GM19468 (cell line): Measurements from ENCODE around the gene PRKCH.

Experiments used
- ATAC-seq: cut with Tn5 transposase; IDR thresholded peaks from one replicate; pipeline ENCODE4 v1.9.1; 2021; ENCODE audit warnings: mild to moderate bottlenecking, moderate library complexity, moderate number of reproducible peaks; ENCODE audit not compliant: unreplicated experiment; ENCODE audit errors: extremely low read depth

The PRKCH gene

GRCh38 chr14:61567838-61568571, 246.6 kb downstream of the PRKCH start:
- ATAC-seq, result no peak

- ATAC-seq, result peak; percentile 85
These were observed 247.2 kb downstream of the PRKCH start for GRCh38 chr14:61568572-61569011.

- no peak for ATAC-seq
These were observed 247.9 kb downstream of the PRKCH start for GRCh38 chr14:61569308-61569707.

- ATAC-seq, result no peak
These were observed 248.6 kb downstream of the PRKCH start for GRCh38 chr14:61569812-61570548.

GRCh38 chr14:61570549-61571290, 249.3 kb downstream of the PRKCH start:
- ATAC-seq, result no peak

GRCh38 chr14:61571917-61572316, 250.5 kb downstream of the PRKCH start:
- no peak for ATAC-seq

GRCh38 chr14:61573321-61573720, 251.9 kb downstream of the PRKCH start:
- no peak for ATAC-seq

- ATAC-seq, result no peak
These were observed 252.6 kb downstream of the PRKCH start for GRCh38 chr14:61573748-61574513.

- no peak for ATAC-seq
These were observed 253.1 kb downstream of the PRKCH start for GRCh38 chr14:61574514-61574807.

- no peak for ATAC-seq
These were observed 253.7 kb downstream of the PRKCH start for GRCh38 chr14:61575126-61575525.

- ATAC-seq, result no peak
These were observed 254.3 kb downstream of the PRKCH start for GRCh38 chr14:61575551-61576150.

- ATAC-seq, result no peak
These were observed 256.1 kb downstream of the PRKCH start for GRCh38 chr14:61577506-61577931.

- no peak for ATAC-seq
These were observed 257.4 kb downstream of the PRKCH start for GRCh38 chr14:61578745-61579144.

- no peak for ATAC-seq
These were observed 260.0 kb downstream of the PRKCH start for GRCh38 chr14:61581340-61581739.

- ATAC-seq, result no peak
These were observed 260.7 kb downstream of the PRKCH start for GRCh38 chr14:61581955-61582615.

GRCh38 chr14:61582815-61583214, 261.4 kb downstream of the PRKCH start:
- ATAC-seq, result no peak

GRCh38 chr14:61584331-61584741, 263.0 kb downstream of the PRKCH start:
- no peak for ATAC-seq

GRCh38 chr14:61585598-61586543, 264.5 kb downstream of the PRKCH start:
- ATAC-seq, result no peak
